ENCODE results near the gene KREMEN1. TPM values are rescaled to one million over a fixed set of nuclear protein-coding genes. Genes with fewer than 3 reads are reported as not detected.
"Not testable (repeated sequence)": the region's sequence is repeated elsewhere in the genome, so short reads cannot be mapped to it uniquely, and the experiment has no call there.

The KREMEN1 gene
- total RNA-seq, 2 experiments from 2014 or later = not detected

- Histone ChIP-seq H3K4me1 (ENCODE audit: insufficient read depth, low read length) (peaks cover 13% of the 10 kb centered on the region), H3K36me3 (ENCODE audit: insufficient read depth, low read length) (no peaks in the 10 kb centered on the region), H3K27me3 (ENCODE audit: control insufficient read depth in 1 of 2, insufficient read depth in 2 of 2, low read length in 2 of 2) (peaks cover 32 to 39% of the 10 kb centered on the region in 2 experiments), H3K4me3 (ENCODE audit: low read length) (no peak overlapping the region), H3K9me3 (ENCODE audit: control insufficient read depth in 1 of 2, insufficient read depth in 1 of 2, low read length in 2 of 2) (peaks cover 0 to 7% of the 10 kb centered on the region in 2 experiments), H3K27ac (ENCODE audit: low read depth in 1 of 2, low read length in 2 of 2) (no peak overlapping the region)
- DNase-seq (no peak), ATAC-seq (ENCODE audit: poor library complexity) (no peak)
- Mint-ChIP-seq H3K4me1 (ENCODE audit: low read depth) (peaks cover 14% of the 10 kb centered on the region), H3K9me3 (no peaks in the 10 kb centered on the region), H3K4me3 (no peak overlapping the region), H3K27ac (no peak overlapping the region), H3K27me3 (peaks cover 59% of the 10 kb centered on the region), H3K36me3 (ENCODE audit: low read depth) (no peaks in the 10 kb centered on the region)
- POLR2A ChIA-PET = no interaction called here
- TF ChIP-seq CTCF (IDR thresholded peaks at IDR 0.05) = no peak
- CTCF ChIA-PET = no interaction called here
- intact Hi-C loops (cut with DNase I, micrococcal nuclease) = no loop called here
These were observed 40.3 kb upstream of the KREMEN1 start for GRCh38 chr22:29032584-29032983.

GRCh38 chr22:29037340-29037932 lies 35.4 kb upstream of the KREMEN1 start:
- Mint-ChIP-seq H3K27me3 (peaks cover 15% of the 10 kb centered on the region), H3K4me1 (ENCODE audit: low read depth) (no peaks in the 10 kb centered on the region), H3K27ac (no peak overlapping the region), H3K4me3 (no peak overlapping the region), H3K9me3 (no peaks in the 10 kb centered on the region), H3K36me3 (ENCODE audit: low read depth) (no peaks in the 10 kb centered on the region)
- Histone ChIP-seq H3K27ac (ENCODE audit: low read depth in 1 of 2, low read length in 2 of 2) (no peak overlapping the region), H3K27me3 (ENCODE audit: control insufficient read depth in 1 of 2, insufficient read depth in 2 of 2, low read length in 2 of 2) (peaks cover 0 to 5% of the 10 kb centered on the region in 2 experiments), H3K4me1 (ENCODE audit: insufficient read depth, low read length) (no peaks in the 10 kb centered on the region), H3K4me3 (ENCODE audit: low read length) (no peak overlapping the region), H3K9me3 (ENCODE audit: control insufficient read depth in 1 of 2, insufficient read depth in 1 of 2, low read length in 2 of 2) (no peaks in the 10 kb centered on the region), H3K36me3 (ENCODE audit: insufficient read depth, low read length) (no peaks in the 10 kb centered on the region)
- CTCF ChIA-PET = no interaction called here
- ATAC-seq (ENCODE audit: poor library complexity) (no peak), DNase-seq (no peak)
- no peak for TF ChIP-seq CTCF (IDR thresholded peaks at IDR 0.05)
- POLR2A ChIA-PET = no interaction called here
- intact Hi-C loops (cut with DNase I, micrococcal nuclease) = no loop called here

GRCh38 chr22:29039148-29039547 lies 33.7 kb upstream of the KREMEN1 start:
- no peaks in the 10 kb centered on the region for H3K27me3 ChIP-seq (ENCODE audit: control insufficient read depth in 1 of 2, insufficient read depth in 2 of 2, low read length in 2 of 2)
- no peaks in the 10 kb centered on the region for H3K36me3 Mint-ChIP-seq (ENCODE audit: low read depth)
- TF ChIP-seq CTCF (IDR thresholded peaks at IDR 0.05) = no peak
- peaks cover 6% of the 10 kb centered on the region for H3K27me3 Mint-ChIP-seq
- no peaks in the 10 kb centered on the region for H3K9me3 Mint-ChIP-seq
- no peak overlapping the region for H3K4me3 Mint-ChIP-seq
- DNase-seq (no peak), ATAC-seq (ENCODE audit: poor library complexity) (no peak)
- ChIA-PET CTCF (interaction anchor here (0.6 to 3.2 kb wide), 3 partner anchors 182 to 1020 kb away, joined by 5 to 35 read pairs (median 33); no protein-coding TSS in a partner anchor), POLR2A (no interaction called here)
- intact Hi-C loops (cut with DNase I, micrococcal nuclease) = no loop called here
- H3K27ac ChIP-seq (ENCODE audit: low read depth in 1 of 2, low read length in 2 of 2) = no peak overlapping the region
- H3K4me3 ChIP-seq (ENCODE audit: low read length) = no peak overlapping the region
- no peaks in the 10 kb centered on the region for H3K4me1 Mint-ChIP-seq (ENCODE audit: low read depth)
- no peaks in the 10 kb centered on the region for H3K9me3 ChIP-seq (ENCODE audit: control insufficient read depth in 1 of 2, insufficient read depth in 1 of 2, low read length in 2 of 2)
- H3K4me1 ChIP-seq (ENCODE audit: insufficient read depth, low read length) = no peaks in the 10 kb centered on the region
- H3K36me3 ChIP-seq (ENCODE audit: insufficient read depth, low read length) = no peaks in the 10 kb centered on the region
- H3K27ac Mint-ChIP-seq = no peak overlapping the region

GRCh38 chr22:29039684-29040083 lies 33.2 kb upstream of the KREMEN1 start:
- H3K9me3 Mint-ChIP-seq, H3K27me3 Mint-ChIP-seq: not testable (repeated sequence)
- intact Hi-C loops (cut with DNase I, micrococcal nuclease) = loop anchor here (1.0 to 10.0 kb wide), 6 partner anchors 184 to 1019 kb away; no protein-coding TSS in a partner anchor

More at GRCh38 chr22:29039684-29040083, 33.2 kb upstream of the KREMEN1 start:
- H3K4me1 Mint-ChIP-seq (ENCODE audit: low read depth); H3K9me3 ChIP-seq (ENCODE audit: control insufficient read depth in 1 of 2, insufficient read depth in 1 of 2, low read length in 2 of 2); H3K36me3 ChIP-seq (ENCODE audit: insufficient read depth, low read length); DNase-seq; H3K27ac ChIP-seq (ENCODE audit: low read depth in 1 of 2, low read length in 2 of 2); H3K4me3 Mint-ChIP-seq; H3K27ac Mint-ChIP-seq; POLR2A ChIA-PET; H3K4me1 ChIP-seq (ENCODE audit: insufficient read depth, low read length); H3K36me3 Mint-ChIP-seq (ENCODE audit: low read depth); H3K4me3 ChIP-seq (ENCODE audit: low read length); H3K27me3 ChIP-seq (ENCODE audit: control insufficient read depth in 1 of 2, insufficient read depth in 2 of 2, low read length in 2 of 2); ATAC-seq (ENCODE audit: poor library complexity): not testable (repeated sequence)
- CTCF ChIA-PET = interaction anchor here (0.6 to 3.2 kb wide), 4 partner anchors 28 to 1020 kb away, joined by 3 to 35 read pairs (median 19); no protein-coding TSS in a partner anchor

All from CD4-positive, alpha-beta T cell (primary cell).